K562 (cell line): Measurements from ENCODE around the gene IGF2R. TPM values are rescaled to one million over a fixed set of nuclear protein-coding genes. Genes with fewer than 3 reads are reported as not detected.

Source experiments
- ATAC-seq: fragments of 200-7000 bp; cut with Tn5 transposase; 3 replicates; pipeline ENCODE4 v1.9.1; 2020; ENCODE audit warnings: moderate library complexity
- BruUV-seq: library from RNA; stranded (reverse); fragments of 400-500 nt; replicated peaks from 2 replicates; lab custom pipeline; 2021; lab: Mats Ljungman, UMichigan
- CTCF ChIA-PET: fragments of 300-600 bp; formaldehyde crosslinking; extraction: SDS; loops from one replicate; lab custom pipeline; 2021; ENCODE audit warnings: low intra/inter-chr PET ratio; lab: Yijun Ruan, JAX
- POLR2A ChIA-PET: fragments of 300-600, 350-650 bp; sonication (Branson Sonifier 250); formaldehyde crosslinking; extraction: SDS; loops from one replicate; lab custom pipeline; 2021; ENCODE audit warnings: antibody characterized with exemption, inconsistent platforms; lab: Yijun Ruan, JAX
- DNase-seq, 4 experiments: peaks; one replicate each; pipeline versions ENCODE4 v3.0.0 to v3.0.0-alpha.2; 2011 to 2018; ENCODE audit warnings: low spot score in 3 of 4, mixed read lengths in 3 of 4; ENCODE audit errors: extremely low read depth in 1 of 4
- FAIRE-seq: peaks from 2 replicates; lab custom pipeline; 2011; peaks lifted over from hg19 to GRCh38; lab: Jason Lieb, UNC
- H2AFZ ChIP-seq: 2 replicates; pipeline ENCODE4 v1.6.0; 2011; ENCODE audit warnings: low read depth, low read length, control low read depth, inconsistent platforms
- H3K27ac ChIP-seq: fragments of 200-600 bp; 3 replicates; pipeline ENCODE4 v1.8.0; 2011; ENCODE audit warnings: low read depth, mild to moderate bottlenecking, control low read depth, inconsistent platforms, low read length, moderate library complexity, mixed read lengths; ENCODE audit errors: extremely low read depth
- H3K27me3 ChIP-seq, 2 experiments: fragments of 300-600 bp in 1 of 2; 2 replicates in 1 of 2; 3 replicates in 1 of 2; pipeline versions ENCODE4 v1.6.0 to v1.8.0; 2011; ENCODE audit warnings: inconsistent platforms in 2 of 2, low read length in 2 of 2, mild to moderate bottlenecking in 1 of 2, mixed read lengths in 1 of 2, moderate library complexity in 1 of 2; ENCODE audit not compliant: control insufficient read depth in 2 of 2, insufficient read depth in 2 of 2
- H3K36me3 ChIP-seq: fragments of 300-600 bp; 3 replicates; pipeline ENCODE4 v1.8.0; 2011; ENCODE audit warnings: mild to moderate bottlenecking, low read length, inconsistent platforms; ENCODE audit not compliant: control insufficient read depth, insufficient read depth
- H3K4me1 ChIP-seq, 2 experiments: fragments of 200-600 bp in 1 of 2; replicated peaks in 1 of 2; 2 replicates in 1 of 2; 3 replicates in 1 of 2; pipeline versions ENCODE4 v1.5.1 to v1.8.0; 2011; ENCODE audit warnings: inconsistent platforms in 2 of 2, low read length in 2 of 2, mild to moderate bottlenecking in 1 of 2, mixed read lengths in 1 of 2, moderate library complexity in 1 of 2; ENCODE audit not compliant: control insufficient read depth in 2 of 2, insufficient read depth in 2 of 2
- H3K4me2 ChIP-seq: 2 replicates; pipeline ENCODE4 v1.6.1; 2011; ENCODE audit warnings: low read length, control low read depth, inconsistent platforms, mixed read lengths; ENCODE audit not compliant: insufficient read depth
- H3K4me3 ChIP-seq: fragments of 200-600 bp; sonication (generic), shearing (Covaris generic); 2 replicates; pipeline ENCODE4 v1.5.1; 2016; ENCODE audit warnings: control low read depth, inconsistent platforms
- H3K79me2 ChIP-seq: fragments of 200-600 bp; 3 replicates; pipeline ENCODE4 v1.8.0; 2011; ENCODE audit warnings: low read length, inconsistent platforms; ENCODE audit not compliant: control insufficient read depth, insufficient read depth
- H3K9ac ChIP-seq, 2 experiments: 2 replicates each; pipeline versions ENCODE4 v1.6.0 to v1.6.1; 2011; ENCODE audit warnings: low read depth in 2 of 2, low read length in 2 of 2, control low read depth in 1 of 2, inconsistent platforms in 1 of 2, mild to moderate bottlenecking in 1 of 2, mixed read lengths in 1 of 2; ENCODE audit not compliant: insufficient read depth in 1 of 2
- H3K9me1 ChIP-seq: one replicate; pipeline ENCODE4 v1.6.0; 2011; ENCODE audit warnings: inconsistent platforms, mild to moderate bottlenecking, low read length, moderate library complexity; ENCODE audit not compliant: control insufficient read depth, insufficient read depth
- H3K9me3 ChIP-seq: replicated peaks from 2 replicates; pipeline ENCODE4 v1.5.1; 2011; ENCODE audit warnings: low read depth, low read length, inconsistent platforms; ENCODE audit not compliant: control insufficient read depth, insufficient read depth
- H4K20me1 ChIP-seq: replicated peaks from 2 replicates; pipeline ENCODE4 v1.6.1; 2011; ENCODE audit warnings: low read length, inconsistent platforms, mixed read lengths; ENCODE audit not compliant: control insufficient read depth, insufficient read depth
- C11orf30 ChIP-seq: fragments of 450-650 bp; IDR thresholded peaks from 2 replicates; pipeline ENCODE4 v1.6.1; 2016; ENCODE audit warnings: low read depth, mild to moderate bottlenecking
- CEBPB ChIP-seq: fragments of 450-650 bp; IDR thresholded peaks from 2 replicates; pipeline ENCODE4 v1.6.1; 2016; ENCODE audit warnings: missing genetic modification characterization, missing compliant biosample characterization
- ILF3 ChIP-seq: fragments of 450-650 bp; IDR thresholded peaks from 2 replicates; pipeline ENCODE4 v1.6.1; 2018; ENCODE audit warnings: antibody characterized with exemption, mild to moderate bottlenecking, moderate library complexity, borderline replicate concordance
- MYBL2 ChIP-seq, 2 experiments: fragments of 450-650 bp in 1 of 2; sonication (generic) in 1 of 2; formaldehyde crosslinking in 1 of 2; IDR thresholded peaks; 2 replicates each; pipeline versions ENCODE4 v1.6.1 to v1.8.1; 2017 to 2022; ENCODE audit warnings: borderline replicate concordance in 1 of 2, inconsistent platforms in 1 of 2, low read depth in 1 of 2, mild to moderate bottlenecking in 1 of 2, missing genetic modification reagents in 1 of 2, moderate library complexity in 1 of 2
- RBFOX2 ChIP-seq: fragments of 200-400 bp; formaldehyde crosslinking; IDR thresholded peaks from 2 replicates; pipeline ENCODE4 v1.6.1; 2017; ENCODE audit warnings: low read depth, mild to moderate bottlenecking, low read length, moderate library complexity
- YBX1 ChIP-seq: fragments of 450-650 bp; IDR thresholded peaks from 2 replicates; pipeline ENCODE4 v1.7.1; 2016; ENCODE audit warnings: mild to moderate bottlenecking
- ZNF239 ChIP-seq: fragments of 250-450 bp; sonication (Bioruptor Pico); IDR thresholded peaks from 2 replicates; pipeline ENCODE4 v1.4.0; 2020; ENCODE audit warnings: mild to moderate bottlenecking
- WGBS: fragments of 100-300 bp; shearing (Covaris generic); methylation state at CpG from one replicate; pipeline ENCODE4 v1.1.6; 2016; ENCODE audit warnings: low coverage, mixed read lengths; ENCODE audit not compliant: insufficient coverage; ENCODE audit errors: missing lambda C conversion rate; 5-methylcytosine and 5-hydroxymethylcytosine counted together
- in situ Hi-C: fragments of 300-500 bp; cut with MboI; formaldehyde crosslinking; loops from 4 replicates; pipeline ENCODE4 v1.15.0; 2018; ENCODE audit warnings: inconsistent platforms, mixed read lengths
- intact Hi-C: fragments of 100-400 bp; cut with micrococcal nuclease; formaldehyde crosslinking; loops from 2 replicates; pipeline ENCODE4 v1.14.2; 2022
- polyA plus RNA-seq, 8 experiments: library from polyadenylated mRNA; depleted of rRNA in 4 of 8; stranded (reverse) in 5 of 8; unstranded in 3 of 8; fragments of >200 nt; fragmentation: Nextera tagmentation in 2 of 8; fragmentation: Illumina TruSeq in 1 of 8; extraction: Ambion mirVana in 2 of 8; extraction: Trizol in 1 of 8; gene quantifications; 2 replicates each; pipeline versions ENCODE4 v1.2.1 to v1.2.3, GENCODE V29; 2011 to 2014; ENCODE audit warnings: inconsistent platforms in 1 of 8, missing spikeins in 1 of 8
- total RNA-seq, 7 experiments: library from RNA; depleted of rRNA in 6 of 7; stranded (reverse); fragments of >200 nt in 6 of 7; fragmentation: Illumina TruSeq in 2 of 7; extraction: Trizol in 2 of 7; gene quantifications; 2 replicates each; pipeline versions ENCODE4 v1.2.1 to v1.2.3, GENCODE V29; 2011 to 2021; ENCODE audit warnings: low replicate concordance in 1 of 7

IGF2R gene
- total and polyA plus RNA-seq, 9 of the 15 experiments (the other 6 are each of a cell fraction or from before 2014, with no cell fraction given), result 3.5 to 92.3 (median 34.5) TPM

DNA sequence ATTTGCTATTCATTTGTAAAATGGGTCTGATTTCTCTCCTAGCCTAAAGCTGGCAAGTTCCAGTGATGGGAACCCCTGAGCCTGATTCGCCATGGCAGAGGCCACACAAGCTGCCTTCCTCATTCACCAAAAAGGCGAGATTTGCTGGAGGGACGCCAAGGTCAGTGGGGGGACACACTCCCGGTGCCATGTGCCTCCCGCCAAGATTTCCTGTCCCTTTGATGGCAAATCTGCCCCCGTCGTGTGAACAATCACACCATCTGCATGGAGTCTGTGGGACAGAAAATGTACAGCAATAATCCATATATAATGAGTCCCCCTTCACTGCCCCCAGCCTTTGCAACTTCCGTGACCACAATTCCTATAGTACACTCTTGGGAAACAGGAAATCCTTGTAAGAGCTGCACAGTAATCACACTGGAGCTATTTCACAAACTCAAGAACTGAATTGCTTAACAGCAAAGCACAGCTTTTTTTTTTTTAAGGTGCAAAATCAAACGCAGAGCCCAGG lies 15.7 kb upstream of the IGF2R start:
- 0 out of 2 replicates have a peak, but pooled peaks have one; percentile 15 for TF ChIP-seq CEBPB (tag)
- no peak for TF ChIP-seq ZNF239
- TF ChIP-seq C11orf30, result no peak
- TF ChIP-seq MYBL2 (IDR thresholded peaks at IDR 0.05; ENCODE audit: low read depth), result no peak
- TF ChIP-seq MYBL2 (CRISPR knock-in tag; IDR thresholded peaks at IDR 0.05; ENCODE audit: borderline replicate concordance), result no peak
- TF ChIP-seq ILF3, result no peak
- no peak for TF ChIP-seq RBFOX2
- TF ChIP-seq YBX1, result no peak
- ChIA-PET POLR2A (interaction anchor here (1.0 to 3.1 kb wide), 4 partner anchors 8 to 21 kb away, joined by 3 to 9 read pairs (median 4); no protein-coding TSS in a partner anchor), CTCF (no interaction called here)
- no peaks in the 10 kb centered on the region for H3K79me2 ChIP-seq
- no TSS peak for BruUV-seq
- in situ Hi-C loops, result no loop called here
- no peak overlapping the region for H3K4me2 ChIP-seq
- peaks cover 29 to 35% of the 10 kb centered on the region in 2 experiments for H3K27me3 ChIP-seq
- H2AFZ ChIP-seq, result no peak overlapping the region
- H3K36me3 ChIP-seq, result no peaks in the 10 kb centered on the region
- no peak overlapping the region for H3K9ac ChIP-seq
- no peaks in the 10 kb centered on the region for H3K9me3 ChIP-seq
- DNase-seq (no peak), FAIRE-seq (no peak), ATAC-seq (no peak)
- H3K27ac ChIP-seq, result no peak overlapping the region
- no peaks in the 10 kb centered on the region for H3K9me1 ChIP-seq
- intact Hi-C loops, result no loop called here
- WGBS, result 5% methylated on average over 9 of the region's 9 CpGs
- no peak overlapping the region for H3K4me3 ChIP-seq
- no peaks in the 10 kb centered on the region for H4K20me1 ChIP-seq
- H3K4me1 ChIP-seq, result no peaks in the 10 kb centered on the region
